Calu3 (cell line): ENCODE measurements around the gene SGCA. TPM values are rescaled to one million over a fixed set of nuclear protein-coding genes. Genes with fewer than 3 reads are reported as not detected.

Source experiments
- BruUV-seq: library from RNA; stranded (reverse); fragments of 400-500 nt; replicated peaks from 2 replicates; lab custom pipeline; 2021; lab: Mats Ljungman, UMichigan
- CTCF ChIA-PET: fragments of 300-600 bp; sonication (Branson Sonifier 250); formaldehyde crosslinking; loops from one replicate; lab custom pipeline; 2022; ENCODE audit warnings: antibody characterized with exemption; lab: Charles Lee
- DNase-seq: peaks from one replicate; pipeline ENCODE4 v3.0.0; 2022
- H3K27ac Mint-ChIP-seq: one replicate; pipeline ENCODE4 v1.8.0; 2022; ENCODE audit warnings: mixed read lengths; ENCODE audit not compliant: unreplicated experiment
- H3K27me3 Mint-ChIP-seq: one replicate; pipeline ENCODE4 v1.8.0; 2022; ENCODE audit warnings: mixed read lengths; ENCODE audit not compliant: unreplicated experiment
- H3K36me3 Mint-ChIP-seq: one replicate; pipeline ENCODE4 v1.8.0; 2022; ENCODE audit warnings: mild to moderate bottlenecking, moderate library complexity, mixed read lengths; ENCODE audit not compliant: insufficient read depth, unreplicated experiment
- H3K4me1 Mint-ChIP-seq: one replicate; pipeline ENCODE4 v1.8.0; 2022; ENCODE audit warnings: mild to moderate bottlenecking, low read depth, mixed read lengths; ENCODE audit not compliant: unreplicated experiment
- H3K4me3 Mint-ChIP-seq: one replicate; pipeline ENCODE4 v1.8.0; 2022; ENCODE audit warnings: mild to moderate bottlenecking, low read depth, moderate library complexity, mixed read lengths; ENCODE audit not compliant: unreplicated experiment
- H3K9me3 Mint-ChIP-seq: one replicate; pipeline ENCODE4 v1.8.0; 2022; ENCODE audit warnings: low read depth, mixed read lengths; ENCODE audit not compliant: unreplicated experiment
- intact Hi-C: fragments of 100-400 bp; cut with micrococcal nuclease; formaldehyde crosslinking; loops from one replicate; pipeline ENCODE4 v1.10.0; 2022; ENCODE audit not compliant: unreplicated experiment
- total RNA-seq: library from RNA; stranded (reverse); gene quantifications from 2 replicates; pipeline ENCODE4 v1.2.3, GENCODE V29; 2022
- TF ChIP-seq, protein P1 (sequence below): fragments of 200-600 bp; IDR thresholded peaks from one replicate; pipeline ENCODE4 v1.8.0; 2022; ENCODE audit warnings: antibody characterized with exemption; ENCODE audit not compliant: unreplicated experiment

The SGCA gene
- total RNA-seq, 1 experiment from 2014 or later: not detected

DNA sequence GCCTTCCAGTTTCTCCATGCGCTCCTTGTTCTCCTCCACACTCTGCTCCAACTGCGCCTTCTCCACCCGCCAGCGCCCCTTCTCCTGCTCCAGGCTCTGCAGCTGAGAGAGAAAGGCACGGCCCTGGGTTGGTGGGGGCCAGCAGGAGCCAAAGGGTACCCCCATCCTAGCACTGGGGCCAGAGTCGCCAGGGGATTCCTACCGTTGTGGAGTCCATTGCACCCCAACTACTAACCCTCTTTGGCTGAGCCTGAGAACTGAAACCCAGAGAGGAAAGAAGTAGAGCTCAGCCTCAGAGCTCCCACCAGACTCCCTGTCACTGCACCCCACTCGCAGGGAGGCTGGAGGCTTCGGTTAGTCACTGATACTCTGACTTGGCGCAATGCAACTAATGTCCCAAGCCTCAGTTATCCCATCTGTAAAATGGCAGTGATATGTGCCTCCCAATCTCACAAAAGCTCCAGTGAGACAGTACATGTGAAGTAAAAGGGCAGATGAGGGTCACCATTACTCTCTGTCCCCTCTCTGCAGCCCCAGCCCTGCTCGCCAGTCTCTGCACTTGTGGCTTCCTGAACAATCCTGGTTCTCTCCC is 29.6 kb upstream of the SGCA start:
- peaks cover 63% of the 10 kb centered on the region for H3K36me3 Mint-ChIP-seq
- CTCF ChIA-PET: interaction anchor here (0.6 to 1.5 kb wide), 4 partner anchors 12 to 56 kb away, joined by 3 to 7 read pairs (median 4); no protein-coding TSS in a partner anchor
- peaks cover 8% of the 10 kb centered on the region for H3K4me1 Mint-ChIP-seq
- intact Hi-C loops: no loop called here
- no peaks in the 10 kb centered on the region for H3K9me3 Mint-ChIP-seq
- no peak for DNase-seq
- BruUV-seq: no TSS peak
- peaks cover 9% of the 10 kb centered on the region for H3K27me3 Mint-ChIP-seq
- TF ChIP-seq, protein P1, sequence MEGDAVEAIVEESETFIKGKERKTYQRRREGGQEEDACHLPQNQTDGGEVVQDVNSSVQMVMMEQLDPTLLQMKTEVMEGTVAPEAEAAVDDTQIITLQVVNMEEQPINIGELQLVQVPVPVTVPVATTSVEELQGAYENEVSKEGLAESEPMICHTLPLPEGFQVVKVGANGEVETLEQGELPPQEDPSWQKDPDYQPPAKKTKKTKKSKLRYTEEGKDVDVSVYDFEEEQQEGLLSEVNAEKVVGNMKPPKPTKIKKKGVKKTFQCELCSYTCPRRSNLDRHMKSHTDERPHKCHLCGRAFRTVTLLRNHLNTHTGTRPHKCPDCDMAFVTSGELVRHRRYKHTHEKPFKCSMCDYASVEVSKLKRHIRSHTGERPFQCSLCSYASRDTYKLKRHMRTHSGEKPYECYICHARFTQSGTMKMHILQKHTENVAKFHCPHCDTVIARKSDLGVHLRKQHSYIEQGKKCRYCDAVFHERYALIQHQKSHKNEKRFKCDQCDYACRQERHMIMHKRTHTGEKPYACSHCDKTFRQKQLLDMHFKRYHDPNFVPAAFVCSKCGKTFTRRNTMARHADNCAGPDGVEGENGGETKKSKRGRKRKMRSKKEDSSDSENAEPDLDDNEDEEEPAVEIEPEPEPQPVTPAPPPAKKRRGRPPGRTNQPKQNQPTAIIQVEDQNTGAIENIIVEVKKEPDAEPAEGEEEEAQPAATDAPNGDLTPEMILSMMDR: no peak
- no peak overlapping the region for H3K27ac Mint-ChIP-seq
- H3K4me3 Mint-ChIP-seq: no peak overlapping the region

DNA sequence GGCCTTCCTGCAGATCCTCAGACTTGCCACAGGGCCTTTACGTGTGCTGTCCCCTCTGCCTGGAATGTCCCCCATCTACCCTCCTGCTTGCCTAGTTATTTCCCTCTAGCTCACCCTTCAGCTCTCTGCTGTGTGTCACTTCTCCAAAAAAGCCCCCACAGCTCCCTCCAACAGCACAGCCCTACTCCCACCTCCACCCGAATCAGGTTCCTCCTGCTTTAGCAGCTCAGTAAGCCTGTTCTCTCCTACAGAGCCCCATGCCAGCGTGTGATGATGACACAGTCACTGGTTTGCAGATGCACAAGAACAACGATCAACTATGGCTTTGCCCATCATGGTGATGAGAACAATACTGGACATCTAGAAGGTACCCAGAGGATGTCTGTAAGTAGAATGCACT is 28.8 kb upstream of the SGCA start:
- BruUV-seq: no TSS peak
- intact Hi-C loops: no loop called here
- H3K27ac Mint-ChIP-seq: no peak overlapping the region
- TF ChIP-seq, protein P1: no peak
- no peak overlapping the region for H3K4me3 Mint-ChIP-seq
- CTCF ChIA-PET: interaction anchor here (0.6 to 1.5 kb wide), 4 partner anchors 11 to 56 kb away, joined by 3 to 7 read pairs (median 4); no protein-coding TSS in a partner anchor
- peaks cover 8% of the 10 kb centered on the region for H3K4me1 Mint-ChIP-seq
- peaks cover 71% of the 10 kb centered on the region for H3K36me3 Mint-ChIP-seq
- H3K27me3 Mint-ChIP-seq: peaks cover under 1% of the 10 kb centered on the region
- H3K9me3 Mint-ChIP-seq: no peaks in the 10 kb centered on the region
- no peak for DNase-seq

DNA sequence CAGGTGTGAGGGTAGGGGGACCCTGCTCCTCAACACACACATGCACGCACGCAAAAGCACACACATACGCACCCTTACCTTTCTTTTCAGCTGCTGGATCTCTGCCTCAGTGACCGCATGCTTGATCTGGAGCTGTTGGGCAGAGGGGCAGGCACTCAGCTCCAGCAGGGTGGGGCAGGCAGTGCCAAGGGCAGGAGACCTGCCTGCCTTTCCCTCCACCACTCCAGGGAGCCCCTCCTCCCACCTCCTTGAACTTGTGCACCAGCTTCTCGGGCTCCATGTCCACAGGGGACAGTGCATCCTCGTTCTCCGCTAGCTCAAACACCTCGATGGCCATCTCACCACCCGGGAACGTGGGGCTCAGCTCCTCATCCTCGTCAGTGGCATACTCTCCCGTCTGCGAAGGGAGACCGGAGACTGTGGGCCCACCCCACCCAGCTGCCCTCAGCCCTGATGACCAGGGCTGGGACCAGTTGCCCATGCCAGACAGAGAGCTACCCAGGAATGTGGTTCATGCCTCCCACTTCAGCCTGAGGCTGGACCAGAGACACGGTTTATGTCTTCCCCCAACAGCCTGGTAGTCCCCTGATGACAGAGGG is 26.5 kb upstream of the SGCA start:
- no peak for DNase-seq
- Mint-ChIP-seq H3K4me1 (peaks cover 8% of the 10 kb centered on the region), H3K27me3 (no peaks in the 10 kb centered on the region), H3K27ac (no peak overlapping the region), H3K36me3 (peaks cover 77% of the 10 kb centered on the region), H3K9me3 (no peaks in the 10 kb centered on the region), H3K4me3 (no peak overlapping the region)
- intact Hi-C loops: no loop called here
- no TSS peak for BruUV-seq
- CTCF ChIA-PET: interaction anchor here (0.9 to 2.3 kb wide), 4 partner anchors 13 to 157 kb away, joined by 3 to 10 read pairs (median 4); no protein-coding TSS in a partner anchor
- TF ChIP-seq, protein P1: no peak

DNA sequence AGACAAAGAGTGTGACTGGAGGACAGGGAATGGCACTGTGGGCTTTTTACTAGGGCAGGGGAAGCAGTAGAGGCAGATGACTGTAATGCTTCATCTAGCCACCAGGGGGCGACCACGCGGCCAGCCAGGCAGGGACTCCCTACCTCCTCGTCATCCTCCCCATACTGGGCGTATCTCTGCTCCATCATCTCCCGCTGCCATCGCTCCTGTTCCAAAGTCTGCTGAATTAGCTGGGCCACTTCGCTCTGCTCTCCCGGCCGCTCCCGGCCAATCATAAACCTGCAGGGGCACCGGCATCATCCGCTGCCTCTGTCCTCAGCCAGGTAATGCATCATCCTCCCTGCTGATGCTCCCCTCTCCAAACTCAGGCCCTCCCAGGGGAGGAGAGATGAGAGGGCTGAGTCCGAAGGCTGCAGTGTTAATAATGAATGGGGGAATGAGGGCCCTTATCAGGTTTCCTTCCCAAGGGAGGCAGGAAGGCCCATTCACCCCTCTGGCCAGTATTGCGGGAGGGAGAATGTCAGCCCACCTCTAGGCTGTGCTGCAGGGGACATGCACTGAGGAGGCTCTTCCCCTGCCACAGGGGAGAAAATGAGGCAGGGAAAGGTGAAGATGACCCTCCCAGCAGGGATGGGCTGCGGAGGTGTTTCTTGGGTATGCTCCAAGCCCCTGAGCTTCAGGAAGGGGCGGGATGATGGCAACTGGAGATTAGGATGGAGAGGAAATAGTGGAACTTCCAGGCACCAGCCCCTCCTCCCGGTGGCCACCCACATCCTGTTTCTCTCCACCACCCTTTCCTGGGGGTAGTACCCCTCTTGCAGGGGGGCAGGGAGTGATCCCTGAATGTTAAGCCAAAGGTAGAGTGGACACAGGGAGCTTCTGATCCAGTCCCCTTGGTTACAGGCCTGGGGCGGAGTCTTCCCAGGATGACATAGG is 25.6 kb upstream of the SGCA start:
- Mint-ChIP-seq H3K4me3 (no peak overlapping the region), H3K9me3 (no peaks in the 10 kb centered on the region), H3K27ac (no peak overlapping the region), H3K27me3 (no peaks in the 10 kb centered on the region), H3K36me3 (peaks cover 83% of the 10 kb centered on the region), H3K4me1 (peaks cover 9% of the 10 kb centered on the region)
- TF ChIP-seq, protein P1: peak; percentile 99
- intact Hi-C loops: no loop called here
- CTCF ChIA-PET: interaction anchor here (1.4 to 2.3 kb wide), 2 partner anchors 21 to 23 kb away, joined by 5 to 10 read pairs; no protein-coding TSS in a partner anchor
- peak; percentile 89 for DNase-seq
- BruUV-seq: no TSS peak
